GM15510 (cell line): ENCODE results near the gene USP22.

ENCODE experiments used
- POLR2A ChIP-seq: IDR thresholded peaks from 3 replicates; pipeline ENCODE4 v1.6.1; 2011; ENCODE audit warnings: borderline replicate concordance; ENCODE audit not compliant: insufficient read length; ENCODE audit errors: extremely low read depth

USP22 gene

DNA sequence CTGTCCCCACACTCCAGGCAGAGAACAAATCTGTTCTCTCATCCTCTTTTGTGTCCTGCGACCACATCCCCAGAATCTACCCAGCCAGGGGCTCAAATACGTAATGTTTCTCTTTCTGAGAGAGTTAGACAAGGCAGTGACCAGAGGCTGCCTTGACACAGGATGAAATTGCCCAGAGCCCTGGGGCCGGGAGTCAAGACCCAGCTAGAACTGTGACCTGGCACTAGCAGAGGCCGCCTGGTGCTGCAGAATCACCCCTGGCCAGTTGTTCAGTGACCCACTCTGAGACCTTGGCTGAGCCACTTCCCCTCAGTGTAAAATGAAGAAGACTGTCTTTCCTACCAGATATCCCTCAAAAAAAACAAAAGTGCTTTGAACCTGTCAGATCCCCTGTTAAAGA is 72.5 kb downstream of the USP22 start:
- TF ChIP-seq POLR2A, result no peak

DNA sequence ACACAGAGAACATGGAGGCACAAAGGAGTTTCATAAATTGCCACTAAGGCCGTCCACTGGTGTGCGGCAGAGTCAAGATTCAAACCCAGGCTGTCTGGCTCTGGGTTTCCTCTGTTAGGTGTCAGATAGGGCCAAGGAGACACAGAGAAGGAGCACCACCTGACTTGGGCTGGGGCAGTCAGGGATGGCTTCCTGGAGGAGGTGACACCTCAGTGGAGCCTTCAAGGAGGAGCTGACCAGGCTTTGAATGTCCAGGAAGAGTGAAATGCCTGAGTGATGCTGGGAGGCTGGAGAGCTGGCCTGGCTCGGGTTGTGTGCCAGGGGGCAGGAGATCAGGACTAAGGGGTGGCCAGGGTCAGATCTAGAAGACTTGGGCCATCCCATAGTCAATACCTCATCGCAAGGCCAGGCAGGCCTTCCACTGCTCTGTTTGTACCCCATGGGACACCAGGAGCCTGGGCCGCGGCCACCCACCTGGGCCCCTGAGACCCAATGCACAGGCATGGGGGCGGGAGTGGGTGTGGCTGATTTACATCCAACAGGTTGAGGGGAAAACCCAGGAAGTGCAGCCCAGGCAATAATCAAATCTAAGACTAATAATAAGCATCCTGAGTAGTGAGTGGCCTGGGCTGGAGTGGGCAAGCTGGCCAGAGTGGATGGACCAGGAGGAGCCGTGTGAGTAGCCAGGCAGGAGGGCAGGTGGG is 73.7 kb downstream of the USP22 start:
- TF ChIP-seq POLR2A, result no peak

DNA sequence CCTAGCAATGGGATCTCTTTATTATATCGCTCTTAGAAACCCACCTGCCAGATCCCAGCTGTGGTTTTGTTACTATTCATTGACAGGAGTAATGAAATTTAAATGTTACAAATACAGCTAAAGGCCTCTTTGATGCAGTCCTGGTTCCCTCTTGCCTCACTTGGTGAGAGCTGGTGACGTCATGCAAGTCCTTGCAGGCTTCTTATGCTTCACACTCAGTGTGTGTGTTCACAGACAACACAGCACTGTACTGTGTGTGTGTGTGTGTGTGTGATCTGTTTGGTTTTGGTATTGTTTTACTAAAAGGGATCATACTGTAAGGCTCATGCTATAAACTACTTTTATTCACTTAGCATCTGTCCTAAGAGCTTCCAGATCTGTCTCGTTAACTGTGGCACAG is 75.0 kb downstream of the USP22 start:
- no peak for TF ChIP-seq POLR2A

DNA sequence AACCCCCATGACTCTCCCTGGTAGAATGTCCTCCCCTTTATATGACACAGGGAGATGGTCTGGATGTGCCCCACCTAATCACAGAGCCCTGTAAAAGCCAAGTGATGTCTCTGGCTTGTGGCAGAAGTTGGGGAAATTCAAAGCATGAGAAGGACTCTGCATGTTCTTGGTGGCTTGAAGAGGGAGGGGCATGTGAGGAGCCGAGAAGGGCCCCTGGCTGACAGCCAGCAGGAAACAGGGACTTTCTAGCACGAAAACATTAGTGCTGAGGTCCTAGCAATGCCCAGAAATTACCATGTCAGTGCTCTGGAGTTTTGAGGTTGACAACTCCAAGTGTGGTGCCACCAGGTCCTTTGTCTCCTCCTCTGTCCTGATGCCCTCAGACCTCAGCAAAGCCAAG is 75.9 kb downstream of the USP22 start:
- TF ChIP-seq POLR2A, result no peak

DNA sequence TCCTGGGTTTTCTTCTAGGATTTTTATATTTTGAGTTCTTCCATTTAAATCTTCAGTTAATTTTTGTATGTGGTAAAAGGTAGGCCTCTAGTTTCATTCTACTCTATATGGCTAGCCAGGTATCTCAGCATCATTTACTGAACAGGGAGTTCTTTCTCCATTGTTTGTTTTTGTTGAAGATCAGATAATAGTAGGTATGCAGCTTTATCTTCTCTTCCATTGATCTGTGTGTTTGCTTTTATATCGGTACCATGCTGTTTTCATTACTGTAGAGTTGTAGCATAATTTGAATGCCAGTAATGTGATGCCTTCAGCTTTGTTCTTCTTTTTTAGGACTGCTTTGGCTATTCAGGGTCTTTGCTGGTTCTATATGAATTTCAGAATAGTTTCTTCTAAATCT is 77.3 kb downstream of the USP22 start:
- no peak for TF ChIP-seq POLR2A

DNA sequence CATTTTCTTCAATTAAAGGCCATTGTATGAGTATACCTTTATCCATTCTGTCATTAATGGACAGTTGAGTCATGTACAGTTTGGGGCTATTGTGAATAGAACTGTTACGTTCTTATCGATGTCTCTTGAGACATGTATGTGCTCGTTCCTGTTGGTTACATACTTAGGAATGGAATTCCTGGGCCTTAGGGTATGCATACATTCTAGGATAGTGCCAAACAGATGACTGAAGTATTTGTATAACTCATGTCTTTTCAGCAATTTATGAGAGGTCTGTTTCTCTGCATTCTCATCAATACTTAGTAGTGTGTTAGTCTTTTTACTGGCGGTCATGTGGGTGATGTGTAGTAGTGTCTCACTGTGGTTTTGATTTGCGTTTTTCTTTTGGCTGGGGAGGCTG is 81.2 kb downstream of the USP22 start:
- TF ChIP-seq POLR2A, result no peak

DNA sequence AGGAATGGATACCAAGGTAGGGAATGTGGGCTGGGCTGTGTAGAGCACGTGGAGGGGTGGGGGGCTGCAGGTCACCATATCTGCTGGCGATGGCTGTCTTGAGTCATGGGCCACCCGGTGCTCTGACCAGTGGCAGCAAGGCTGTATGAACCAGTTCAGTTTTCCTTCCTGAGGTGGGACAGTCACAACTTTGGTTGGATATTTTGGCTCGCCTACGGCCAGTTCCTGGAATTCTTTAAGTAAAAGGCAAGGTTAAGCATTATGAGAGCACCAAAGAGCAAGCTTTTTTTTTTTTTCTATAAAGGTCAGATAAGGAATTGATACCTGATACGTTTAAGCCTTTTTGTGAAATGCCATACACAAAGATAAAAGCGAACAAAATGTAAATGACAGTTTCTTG is 81.9 kb downstream of the USP22 start:
- TF ChIP-seq POLR2A, result no peak

DNA sequence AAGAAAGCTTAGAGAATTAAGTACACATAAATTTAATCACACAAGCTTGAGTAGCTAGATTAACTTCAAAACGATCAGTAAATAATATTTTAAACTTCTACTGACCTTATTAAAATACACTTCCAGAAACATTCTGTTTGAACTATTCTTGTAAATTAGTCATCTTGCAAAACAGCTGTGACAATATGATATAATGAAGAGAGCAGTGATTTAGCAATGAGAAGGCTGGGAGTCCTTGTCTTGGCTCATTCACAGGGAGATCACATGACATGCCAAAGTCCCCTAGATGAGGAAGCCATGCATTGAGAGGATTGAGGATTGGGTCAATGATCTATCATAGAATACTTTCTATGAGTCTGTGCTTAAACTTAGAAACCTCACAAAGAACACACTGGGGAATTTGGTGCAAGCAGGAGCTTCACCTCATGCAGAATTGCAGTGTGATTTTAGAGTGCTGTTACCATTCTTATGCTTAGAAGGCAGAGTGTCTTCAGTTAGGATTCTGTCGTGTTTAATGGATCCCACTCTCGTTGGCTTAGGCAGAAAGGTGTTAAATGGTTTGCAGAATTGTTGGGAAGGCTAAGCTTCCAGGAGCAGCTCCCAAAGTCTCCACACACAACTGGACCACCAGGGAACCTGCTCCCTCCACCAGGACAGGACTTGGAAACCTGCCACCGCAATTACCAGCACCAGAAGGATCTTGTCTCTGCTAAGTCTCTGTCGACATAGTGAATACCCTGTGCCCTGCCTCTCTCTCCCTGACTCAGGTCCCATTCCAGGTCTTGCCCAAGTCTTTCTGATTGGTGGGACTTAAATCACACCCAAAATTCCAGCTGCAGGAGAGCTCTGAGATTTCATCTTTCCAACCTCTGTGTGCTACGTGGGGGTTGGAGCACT is 87.1 kb downstream of the USP22 start:
- no peak for TF ChIP-seq POLR2A

DNA sequence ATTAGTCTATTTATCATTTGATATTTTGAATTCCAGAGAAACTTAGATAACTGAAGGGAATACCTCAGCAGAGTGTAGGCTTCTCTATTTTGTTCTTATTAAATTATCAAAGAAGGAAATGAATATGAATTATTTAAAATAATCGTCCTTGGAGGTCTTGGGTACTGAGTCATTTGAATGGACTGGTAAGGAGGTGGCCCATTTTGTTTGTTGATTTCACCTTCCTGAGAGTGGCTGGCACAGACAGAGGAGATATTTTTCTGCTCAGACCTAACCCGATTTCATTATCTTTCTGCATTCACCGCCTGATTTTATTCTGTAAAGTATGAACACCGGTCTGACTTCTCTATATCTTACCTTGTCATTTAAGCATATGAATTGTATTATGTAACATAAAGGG is 88.0 kb downstream of the USP22 start:
- no peak for TF ChIP-seq POLR2A

DNA sequence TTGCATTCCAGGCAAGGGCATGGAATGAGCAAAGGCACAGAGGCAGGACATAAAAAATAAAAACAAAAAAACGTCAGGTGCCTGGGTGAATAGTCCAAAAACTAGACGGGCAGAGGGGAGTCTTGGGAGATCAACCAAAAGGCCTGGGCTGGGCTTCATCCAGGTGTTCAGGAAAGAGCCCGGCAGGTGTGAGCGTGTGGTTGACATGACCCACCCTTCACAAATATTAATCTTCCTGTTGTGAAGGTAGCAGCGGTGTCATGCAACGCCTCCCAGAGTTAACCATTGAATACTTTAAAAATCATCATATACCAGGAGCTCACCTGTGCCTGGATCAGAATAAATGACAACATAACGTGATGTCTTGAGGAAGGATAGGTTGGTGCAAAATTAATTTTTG is 90.6 kb downstream of the USP22 start:
- no peak for TF ChIP-seq POLR2A
